ENCODE measurements around the gene PDGFD. TPM values are rescaled to one million over a fixed set of nuclear protein-coding genes. Genes with fewer than 3 reads are reported as not detected.

PDGFD gene
- total RNA-seq, 2 donors from 2014 or later = 14.4 to 27.8 TPM

- Histone ChIP-seq H3K36me3 (no peaks in the 10 kb centered on the region), H3K4me3 (no peak overlapping the region), H3K9me3 (no peaks in the 10 kb centered on the region), H3K27me3 (no peaks in the 10 kb centered on the region), H3K27ac (no peak overlapping the region), H3K4me1 (no peaks in the 10 kb centered on the region)
- TF ChIP-seq CTCF (IDR thresholded peaks at IDR 0.05) = no peak
- DNase-seq (ENCODE audit: low spot score) = no peak
Measured at GRCh38 chr11:104191124-104191523, 27.2 kb upstream of the PDGFD start.

- Histone ChIP-seq H3K4me3 (no peak overlapping the region), H3K9me3 (no peaks in the 10 kb centered on the region), H3K4me1 (no peaks in the 10 kb centered on the region), H3K27me3 (no peaks in the 10 kb centered on the region), H3K36me3 (no peaks in the 10 kb centered on the region), H3K27ac (no peak overlapping the region)
- no peak for DNase-seq (ENCODE audit: low spot score)
- TF ChIP-seq CTCF (IDR thresholded peaks at IDR 0.05) = no peak
Measured at GRCh38 chr11:104183593-104183992, 19.6 kb upstream of the PDGFD start.

GRCh38 chr11:104175769-104176168 lies 11.8 kb upstream of the PDGFD start:
- no peak for TF ChIP-seq CTCF (IDR thresholded peaks at IDR 0.05)
- DNase-seq (ENCODE audit: low spot score) = no peak
- no peak overlapping the region for H3K27ac ChIP-seq
- H3K27me3 ChIP-seq = no peaks in the 10 kb centered on the region
- H3K36me3 ChIP-seq = no peaks in the 10 kb centered on the region
- H3K4me3 ChIP-seq = no peak overlapping the region
- no peaks in the 10 kb centered on the region for H3K4me1 ChIP-seq
- no peaks in the 10 kb centered on the region for H3K9me3 ChIP-seq

GRCh38 chr11:104169091-104169490 lies 5.1 kb upstream of the PDGFD start:
- Histone ChIP-seq H3K9me3 (no peaks in the 10 kb centered on the region), H3K4me1 (no peaks in the 10 kb centered on the region), H3K27ac (no peak overlapping the region), H3K27me3 (no peaks in the 10 kb centered on the region), H3K4me3 (no peak overlapping the region), H3K36me3 (no peaks in the 10 kb centered on the region)
- DNase-seq (ENCODE audit: low spot score) = no peak
- TF ChIP-seq CTCF (IDR thresholded peaks at IDR 0.05) = no peak

GRCh38 chr11:104165014-104165413 lies 1.1 kb upstream of the PDGFD start:
- no peak for DNase-seq (ENCODE audit: low spot score)
- no peak for TF ChIP-seq CTCF (IDR thresholded peaks at IDR 0.05)
- H3K27me3 ChIP-seq = no peaks in the 10 kb centered on the region
- no peak overlapping the region for H3K4me3 ChIP-seq
- no peak overlapping the region for H3K27ac ChIP-seq
- no peaks in the 10 kb centered on the region for H3K9me3 ChIP-seq
- no peaks in the 10 kb centered on the region for H3K36me3 ChIP-seq
- H3K4me1 ChIP-seq = peaks cover 0 to 13% of the 10 kb centered on the region in 2 donors

All from right atrium auricular region (tissue), 2 donors.